ENCODE results near the gene SMAD1.

The SMAD1 gene

DNA sequence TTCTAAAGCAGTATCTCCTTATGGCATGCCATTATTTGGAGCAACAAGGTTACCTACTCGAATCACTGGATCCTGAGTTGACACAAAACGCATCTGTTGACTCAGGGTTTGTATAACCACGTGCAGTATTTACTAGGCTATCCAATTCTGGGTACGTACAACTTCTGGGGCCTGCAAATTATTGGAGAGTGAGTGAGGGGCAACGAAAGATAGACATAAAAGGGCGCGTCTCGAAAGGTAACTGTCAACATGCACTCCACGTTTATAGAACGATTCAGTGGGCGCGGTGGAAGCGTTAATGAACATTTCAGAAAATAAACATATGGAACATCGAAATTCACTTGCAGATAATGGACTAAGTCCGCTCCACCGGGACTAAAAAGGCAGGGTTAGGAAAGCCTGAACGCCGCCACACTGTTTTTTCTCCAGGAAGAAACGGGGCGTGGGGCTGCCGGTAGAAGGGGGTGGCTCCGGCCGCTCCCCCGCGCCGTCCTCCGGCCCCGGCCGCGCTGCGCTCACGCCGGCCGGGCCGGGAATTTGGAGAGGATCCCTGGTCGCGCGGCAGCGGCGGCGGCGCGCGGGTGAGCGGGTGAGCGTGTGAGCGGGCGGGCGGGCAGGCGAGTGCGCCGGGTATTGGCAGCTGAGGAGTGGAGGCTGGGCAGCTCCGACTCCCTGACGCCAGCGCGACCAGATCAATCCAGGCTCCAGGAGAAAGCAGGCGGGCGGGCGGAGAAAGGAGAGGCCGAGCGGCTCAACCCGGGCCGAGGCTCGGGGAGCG lies at the start of gene SMAD1:
SMAD1 (plus strand) TSS at position 690 of the 778 bp plus-strand sequence. CDS start 32,761 bp downstream, outside the sequence.
- DNase-seq = peak; percentile 90

DNA sequence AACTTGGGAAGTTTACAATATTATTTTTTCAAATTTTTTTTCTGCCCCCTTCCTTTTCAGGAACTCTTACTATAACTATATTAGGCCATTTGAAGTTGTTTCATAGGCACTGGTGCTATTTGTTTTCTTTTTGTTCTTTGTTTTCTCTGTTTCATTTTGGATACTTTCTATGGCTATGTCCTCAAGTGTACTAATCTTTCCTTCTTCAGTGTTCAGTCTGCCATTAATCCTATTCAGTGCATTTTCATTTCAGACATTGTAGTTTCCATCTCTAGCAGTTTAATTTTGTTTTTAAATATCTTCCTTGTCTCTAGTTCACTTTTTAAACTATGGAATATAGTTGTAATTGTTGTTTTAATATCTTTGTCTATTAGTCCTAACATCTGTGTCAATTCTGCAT lies 48.0 kb upstream of the SMAD1 start:
- DNase-seq = no peak

DNA sequence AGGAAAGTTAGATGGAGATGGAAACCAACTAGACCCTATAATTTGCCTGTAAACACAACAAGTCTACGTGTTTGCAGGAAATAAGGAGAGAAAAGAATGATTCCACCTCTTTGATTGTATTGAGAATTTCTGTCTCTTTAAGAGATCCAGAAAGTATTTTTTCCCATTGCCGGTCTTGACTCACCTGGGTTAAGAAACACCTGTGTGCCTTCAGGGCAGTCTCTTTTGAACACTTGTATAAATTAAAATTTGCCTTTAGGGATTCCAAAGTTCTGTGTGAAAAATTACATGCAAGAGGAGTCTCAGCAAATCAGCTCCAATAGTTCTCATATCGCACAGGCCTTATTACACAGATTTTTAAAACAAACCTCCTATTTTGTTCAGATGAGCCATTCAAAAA lies 46.0 kb upstream of the SMAD1 start:
- no peak for DNase-seq

DNA sequence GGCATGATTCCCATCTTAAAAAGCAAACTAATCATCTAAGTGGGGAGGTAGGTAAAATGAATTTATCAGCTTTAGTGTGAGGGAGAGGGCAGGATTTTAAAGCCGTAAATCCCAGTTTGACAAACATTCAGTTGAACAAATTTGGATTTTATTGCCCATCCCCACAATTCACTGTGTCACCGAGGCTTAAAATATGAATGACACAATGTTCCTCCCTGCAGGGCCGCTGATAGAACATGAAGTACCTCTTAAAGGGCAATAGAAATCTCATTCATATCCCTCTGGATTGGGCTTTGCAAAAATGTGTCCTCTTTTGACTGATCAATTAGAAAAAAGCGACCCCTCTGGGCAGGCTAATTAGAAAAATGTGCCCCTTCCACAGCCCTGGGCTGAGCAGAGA lies 45.5 kb upstream of the SMAD1 start:
- no peak for DNase-seq

DNA sequence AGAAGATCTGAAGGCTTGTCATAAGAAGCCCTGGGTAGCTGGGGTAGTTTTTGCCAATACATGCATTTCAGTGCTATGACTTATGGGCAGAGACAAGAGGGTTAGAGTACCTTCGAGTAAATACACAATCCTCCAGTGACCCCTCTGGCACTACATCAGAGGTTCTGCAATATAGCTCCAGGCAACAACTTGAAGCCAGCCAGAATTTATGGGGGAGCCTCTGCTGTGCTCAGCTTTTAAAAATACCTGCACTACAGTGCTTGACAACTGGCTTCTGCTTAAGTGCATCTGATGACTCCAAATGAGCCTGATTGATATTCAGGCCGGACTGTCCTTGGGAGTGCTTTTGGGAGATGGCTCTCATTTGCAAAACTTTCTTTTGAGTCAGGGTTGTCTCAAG lies 44.9 kb upstream of the SMAD1 start:
- peak; percentile 18 for DNase-seq

DNA sequence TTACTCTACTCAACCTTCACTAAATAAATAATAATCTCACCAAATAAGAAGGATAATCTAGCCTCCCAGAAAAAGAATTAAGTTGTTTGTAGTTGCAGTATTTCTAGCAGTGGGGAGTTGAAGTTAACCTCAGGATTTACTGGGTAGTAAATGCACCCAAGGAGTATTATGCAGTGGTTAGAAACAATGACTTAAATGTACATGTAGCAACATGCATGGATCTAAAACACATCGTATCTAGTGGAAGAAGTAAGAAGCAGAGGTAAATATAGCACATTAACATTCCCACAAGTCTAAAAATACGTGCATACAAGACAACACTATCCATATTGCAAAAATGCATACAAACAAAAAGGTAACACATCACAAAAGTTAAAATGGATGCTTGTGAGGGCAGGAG lies 44.2 kb upstream of the SMAD1 start:
- no peak for DNase-seq

DNA sequence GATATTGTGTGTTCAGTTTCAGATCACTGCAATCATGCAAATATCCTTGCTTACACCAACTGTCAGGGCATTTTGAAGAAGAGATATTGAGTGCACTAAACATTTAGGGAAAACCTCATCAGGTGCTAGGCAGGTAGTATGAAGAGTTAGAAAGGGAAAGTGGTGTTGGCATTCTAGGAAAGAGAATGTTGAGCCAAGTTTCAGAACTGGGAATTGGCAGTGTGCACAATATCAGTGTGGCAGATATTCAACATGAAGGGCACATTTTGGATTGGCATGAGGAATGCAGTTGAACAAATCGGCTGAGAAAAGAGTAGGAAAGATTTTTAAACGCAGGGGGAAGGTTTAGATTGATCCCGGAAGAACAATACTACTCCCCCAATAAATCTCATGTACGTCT lies 43.4 kb upstream of the SMAD1 start:
- DNase-seq = no peak

DNA sequence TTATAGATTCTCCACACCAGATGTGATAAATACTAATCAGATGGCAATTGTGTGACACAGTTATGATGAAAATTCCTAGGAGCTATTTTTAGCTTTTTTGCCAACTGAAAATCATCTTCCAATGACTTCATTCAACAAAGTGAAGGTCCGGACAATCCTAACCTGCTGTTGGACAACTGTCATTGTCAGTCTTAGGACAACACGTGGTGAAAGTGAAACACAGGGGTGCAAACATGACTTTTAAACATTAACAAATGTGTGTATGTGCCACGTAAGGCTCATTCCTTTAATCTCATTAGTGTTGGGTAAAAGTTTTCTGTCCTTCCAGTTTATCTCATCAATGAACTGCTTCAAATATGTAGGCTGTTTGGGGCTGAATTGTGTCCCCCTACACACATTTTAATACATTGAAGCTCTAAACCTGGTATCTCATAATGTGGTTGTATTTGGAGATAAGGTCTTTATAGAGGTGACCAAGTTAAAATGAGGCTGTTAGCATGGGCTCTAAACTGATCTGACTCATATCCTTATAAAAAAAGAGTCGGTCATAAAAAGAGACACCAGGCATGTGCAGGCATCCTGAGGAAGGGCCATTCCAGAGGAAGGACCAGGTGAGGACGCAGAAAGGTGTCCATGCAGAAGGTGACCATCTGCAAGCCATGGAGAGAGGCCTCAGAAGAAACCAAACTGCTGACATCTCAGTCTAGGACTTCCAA lies 41.2 kb upstream of the SMAD1 start:
- no peak for DNase-seq

DNA sequence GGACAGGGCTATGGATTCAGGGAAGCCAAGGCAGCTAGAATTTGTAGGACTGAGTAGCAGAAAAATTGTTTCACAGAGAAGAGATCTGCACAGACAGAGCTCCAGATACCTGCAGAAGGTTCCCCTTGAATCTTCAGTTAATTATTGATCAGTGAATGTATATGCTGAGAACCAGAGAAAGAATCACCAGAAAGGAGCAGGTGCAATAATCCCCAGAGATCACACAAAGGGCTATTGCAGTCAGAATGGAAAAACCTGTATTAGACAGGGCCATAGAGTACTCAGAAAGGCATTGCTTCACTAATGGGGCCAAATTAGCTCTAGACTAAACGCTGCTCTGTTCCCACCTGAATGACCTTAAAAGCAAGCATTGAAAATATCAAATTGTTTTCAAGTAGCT lies 35.5 kb upstream of the SMAD1 start:
- DNase-seq = no peak

DNA sequence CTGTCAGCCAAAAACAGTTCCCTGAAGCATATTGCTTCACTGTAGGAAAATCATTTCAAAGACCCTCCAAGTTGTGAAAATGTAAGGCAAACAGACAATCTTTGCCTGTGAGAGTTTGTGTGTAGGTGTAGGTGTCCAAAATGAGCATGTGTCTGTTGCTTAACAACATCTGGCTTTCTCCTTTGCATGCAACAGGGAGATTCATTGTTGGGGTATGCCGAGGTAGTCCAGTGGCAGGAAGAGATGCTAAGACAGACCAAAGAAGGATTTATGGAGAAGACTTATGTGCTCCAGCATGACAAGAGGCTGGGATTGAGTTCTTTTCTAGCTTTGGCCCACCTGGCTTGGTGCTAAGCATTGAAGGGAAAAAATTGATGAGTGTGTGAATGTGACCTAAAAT lies 29.8 kb upstream of the SMAD1 start:
- DNase-seq = no peak

DNA sequence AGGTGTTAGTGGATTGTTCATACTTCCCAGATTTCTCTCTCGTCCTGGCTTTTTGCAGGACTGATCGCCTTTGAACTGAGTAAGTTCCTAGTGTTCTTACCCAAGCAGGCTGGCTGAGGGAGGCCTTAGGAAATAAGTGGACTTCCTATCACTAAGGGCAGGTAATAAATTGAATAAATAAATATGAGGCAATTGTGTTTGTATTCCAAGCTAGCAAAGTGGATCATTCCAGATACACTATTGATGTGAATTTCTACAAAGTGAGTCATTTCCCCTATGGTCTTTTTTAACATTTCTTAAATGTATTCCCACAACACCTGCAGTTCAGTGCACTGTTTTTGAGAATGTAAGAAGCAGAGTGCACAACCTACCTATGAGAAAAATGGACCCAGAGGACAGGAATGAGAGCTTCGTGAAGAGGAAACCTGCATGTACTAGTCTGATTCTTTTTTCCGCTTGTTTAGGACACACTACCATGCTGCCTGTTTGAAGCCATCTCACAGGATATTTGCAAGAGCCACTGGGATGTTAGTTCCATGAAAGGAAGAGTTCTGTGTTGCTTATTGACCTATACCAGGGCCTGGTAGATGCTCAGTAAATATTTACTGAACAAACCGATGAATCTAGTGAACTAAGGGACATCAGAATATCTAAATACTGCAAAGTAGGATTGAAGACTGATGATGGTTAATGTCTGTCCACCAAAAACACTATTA lies 29.0 kb upstream of the SMAD1 start:
- no peak for DNase-seq

DNA sequence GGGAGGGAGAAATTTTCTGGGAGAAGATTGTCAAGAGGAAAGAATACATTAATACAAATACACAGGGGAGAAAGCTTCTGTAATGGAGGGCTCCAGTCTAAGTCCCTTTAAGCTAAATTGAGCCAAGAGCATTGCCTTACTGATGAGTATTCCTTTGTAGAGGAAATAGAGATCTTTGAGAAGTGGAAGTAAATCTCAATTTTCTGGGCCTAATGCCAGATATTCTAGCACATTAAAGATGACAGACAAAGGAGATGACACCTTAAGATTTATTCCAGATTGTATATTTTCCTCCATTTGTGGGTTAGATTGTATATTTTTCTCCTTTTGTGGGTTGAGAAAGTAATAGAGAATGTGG lies 28.5 kb upstream of the SMAD1 start:
- DNase-seq = no peak

DNA sequence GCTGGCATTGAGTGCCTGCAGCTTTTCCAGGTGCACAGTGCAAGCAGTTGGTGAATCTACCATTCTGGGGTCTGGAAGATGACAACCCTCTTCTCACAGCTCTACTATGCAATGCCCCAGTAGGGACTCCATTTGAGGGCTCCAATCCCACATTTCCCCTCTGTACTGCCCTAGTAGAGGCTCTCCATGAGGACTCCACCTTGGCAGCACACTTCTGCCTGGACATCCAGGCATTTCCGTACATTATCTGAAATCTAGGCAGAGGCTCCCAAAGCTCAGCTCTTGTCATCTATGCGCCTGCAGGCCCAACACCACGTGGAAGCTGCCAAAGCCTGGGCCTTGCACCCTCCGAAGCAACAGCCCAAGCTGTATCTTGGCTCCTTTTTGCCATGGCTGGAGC lies 8.4 kb upstream of the SMAD1 start:
- no peak for DNase-seq

DNA sequence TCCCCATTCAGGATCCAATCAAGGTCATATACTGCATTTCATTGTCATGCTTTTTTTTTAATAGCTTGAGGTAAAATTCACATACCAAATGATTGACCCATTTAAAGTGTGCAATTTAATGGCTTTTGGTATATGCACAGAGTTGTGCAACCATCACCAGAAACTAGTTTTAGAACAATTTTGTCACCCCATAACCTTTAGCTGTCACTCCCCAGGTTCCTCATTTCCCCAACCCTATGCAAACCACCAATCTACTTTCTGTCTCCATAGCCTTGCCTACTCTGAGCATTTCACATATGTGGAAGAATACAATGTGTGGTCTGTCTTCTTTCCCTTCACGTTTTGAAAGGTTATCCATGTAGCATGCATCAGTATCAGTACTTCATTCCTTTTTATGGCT lies 1.4 kb upstream of the SMAD1 start:
- no peak for DNase-seq

DNA sequence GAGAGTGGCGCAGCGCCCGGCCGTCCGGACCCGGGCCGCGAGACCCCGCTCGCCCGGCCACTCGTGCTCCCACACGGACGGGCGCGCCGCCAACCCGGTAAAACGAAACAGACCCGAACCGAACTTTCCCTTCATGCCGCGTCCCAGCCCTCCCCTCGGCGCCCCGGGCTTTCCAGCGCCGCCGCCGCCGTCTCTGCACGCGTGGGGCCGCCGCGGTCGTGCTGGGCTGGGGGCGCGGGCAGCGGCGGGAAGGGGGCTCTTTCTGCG lies 222 bp downstream of the SMAD1 start:
- no peak for DNase-seq

DNA sequence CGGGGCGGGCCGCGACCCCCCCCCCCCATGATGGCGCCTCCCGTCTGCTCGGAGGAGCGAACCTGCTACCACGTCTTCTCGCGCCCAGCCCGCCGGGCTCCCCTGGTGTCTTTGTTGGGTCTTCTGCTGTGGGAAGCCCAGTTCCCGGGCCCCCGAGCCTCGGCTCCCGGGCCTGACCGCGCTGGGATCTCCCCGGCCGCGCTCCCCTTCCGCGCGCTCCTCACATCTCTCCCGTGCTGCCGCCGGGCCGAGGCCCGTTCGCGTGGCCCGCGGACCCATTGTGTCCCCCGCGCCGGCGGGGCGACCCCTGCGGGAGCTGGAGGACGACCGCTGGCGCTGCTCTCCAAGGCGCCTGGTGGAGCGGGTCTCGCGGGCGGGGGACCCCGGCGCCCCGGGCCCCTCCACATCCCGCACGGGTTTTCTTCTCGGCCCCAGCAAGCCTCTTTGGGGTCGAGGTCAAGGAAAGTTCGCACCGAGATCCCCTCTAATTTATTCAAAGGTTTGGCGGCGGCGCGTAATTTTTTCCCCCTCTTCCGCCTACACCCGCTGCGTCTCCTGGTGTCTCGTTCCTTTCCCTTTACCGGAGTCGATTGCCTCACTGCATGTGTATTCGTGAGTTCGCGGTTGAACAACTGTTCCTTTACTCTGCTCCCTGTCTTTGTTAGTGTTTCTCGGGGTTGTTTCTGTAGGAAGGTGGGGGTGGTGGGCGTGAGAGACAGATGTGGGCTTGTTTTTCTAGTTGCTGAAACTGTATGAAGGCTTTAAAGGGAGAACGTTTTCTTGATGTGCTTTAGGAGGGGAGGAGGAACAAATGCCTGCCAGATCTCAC lies 770 bp downstream of the SMAD1 start:
- peak; percentile 81 for DNase-seq

DNA sequence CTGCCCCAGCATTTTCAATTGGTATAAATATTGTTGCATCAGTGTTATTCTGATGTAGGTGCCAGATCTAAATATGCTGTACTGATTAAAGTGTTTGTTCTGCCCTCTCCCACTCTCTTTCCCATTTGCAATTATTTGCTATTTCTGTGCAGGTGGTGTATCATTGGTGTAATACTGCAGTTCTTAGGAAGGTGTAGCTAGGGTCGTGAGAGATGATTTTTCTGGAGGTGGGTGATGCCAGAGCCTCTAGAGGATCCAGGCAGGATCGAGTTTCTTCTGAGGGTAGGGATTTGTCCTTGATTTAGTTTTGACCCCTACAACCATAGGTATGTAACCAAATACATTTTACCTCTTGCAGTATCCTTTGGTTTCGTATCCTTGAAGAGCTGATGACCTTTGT lies 1.9 kb downstream of the SMAD1 start:
- no peak for DNase-seq

DNA sequence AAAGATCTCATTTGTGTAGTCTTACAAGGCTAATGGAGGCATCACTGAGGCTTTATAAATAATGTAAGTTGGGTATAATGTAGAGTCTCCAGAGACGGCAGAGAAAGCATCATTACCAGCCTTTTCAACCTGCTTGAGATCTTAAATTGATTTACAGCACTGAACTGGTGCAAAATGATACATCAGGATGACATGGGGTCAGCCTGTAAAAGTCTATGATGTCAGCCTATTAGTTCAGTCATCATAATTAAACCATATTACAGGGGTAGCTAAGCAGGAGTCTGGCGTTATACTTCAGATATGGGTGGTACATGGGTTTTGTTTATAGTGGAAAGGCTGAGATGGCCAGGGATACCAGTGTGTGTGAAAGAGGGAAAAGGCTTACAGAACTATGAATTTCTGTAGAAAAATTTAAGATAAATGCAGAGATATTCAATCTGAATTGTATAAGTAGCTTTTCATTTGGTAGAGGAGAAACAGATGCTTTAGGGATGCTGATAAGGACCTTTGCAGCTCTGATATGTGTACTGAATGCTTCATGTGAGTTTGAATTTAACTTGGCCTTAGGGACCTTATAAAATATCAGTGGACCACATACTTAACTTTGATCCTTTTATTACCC lies 2.7 kb downstream of the SMAD1 start:
- DNase-seq = no peak

DNA sequence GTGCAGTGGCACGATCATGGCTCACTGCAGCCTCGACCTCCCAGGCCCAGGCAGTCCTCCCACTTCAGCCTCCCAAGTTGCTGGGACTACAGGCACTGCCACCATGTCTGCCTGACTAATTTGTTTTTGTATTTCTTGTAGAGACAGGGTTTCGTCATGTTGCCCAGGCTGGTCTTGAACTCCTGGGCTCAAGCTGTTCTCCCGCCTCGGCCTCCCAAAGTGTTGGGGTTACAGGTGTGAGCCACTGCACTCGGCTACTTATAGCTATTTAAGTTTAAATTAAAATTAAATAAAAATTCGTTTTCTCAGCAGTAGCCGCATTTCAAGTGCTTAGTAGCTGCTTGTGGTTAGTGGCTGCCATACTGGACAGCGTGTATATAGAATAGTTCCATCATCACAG lies 3.5 kb downstream of the SMAD1 start:
- DNase-seq = no peak

DNA sequence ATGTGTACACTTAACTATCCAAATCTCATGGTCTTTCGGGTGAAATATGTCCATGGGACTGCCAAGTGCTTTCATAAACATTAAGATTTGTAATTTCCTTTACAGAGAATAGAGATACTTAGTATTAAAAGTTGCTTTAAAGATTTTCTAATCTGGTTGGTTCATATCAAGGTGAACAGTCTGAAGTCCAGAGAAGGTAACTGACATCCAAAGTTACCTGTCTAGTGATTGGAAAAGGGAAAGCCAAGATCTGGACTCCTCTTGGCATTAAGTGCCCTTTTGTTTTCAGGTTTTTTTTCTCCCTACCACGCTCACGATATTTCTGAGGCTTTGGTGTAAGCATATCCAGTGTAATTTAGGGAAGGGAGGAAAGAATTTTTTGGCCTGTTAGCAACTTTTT lies 5.0 kb downstream of the SMAD1 start:
- DNase-seq = no peak

DNA sequence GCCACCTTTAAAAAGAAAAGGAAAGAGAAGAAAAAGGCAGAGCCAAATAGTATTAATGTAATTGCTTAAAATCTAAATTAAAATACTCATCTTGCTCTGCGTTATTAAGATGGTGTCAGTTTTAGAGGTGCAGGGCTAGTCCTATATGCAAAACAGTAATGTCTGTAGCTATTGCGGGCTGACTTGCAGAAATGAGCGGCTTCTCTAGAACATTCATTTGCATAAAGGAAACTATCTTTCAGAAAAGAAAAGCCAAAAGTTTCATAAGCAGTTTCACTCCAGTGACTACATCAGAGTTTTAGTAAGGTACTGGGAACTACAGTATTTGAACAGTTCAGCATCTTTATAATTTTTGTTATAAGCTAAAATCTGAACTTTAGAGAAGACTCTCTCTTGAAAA lies 6.0 kb downstream of the SMAD1 start:
- no peak for DNase-seq

DNA sequence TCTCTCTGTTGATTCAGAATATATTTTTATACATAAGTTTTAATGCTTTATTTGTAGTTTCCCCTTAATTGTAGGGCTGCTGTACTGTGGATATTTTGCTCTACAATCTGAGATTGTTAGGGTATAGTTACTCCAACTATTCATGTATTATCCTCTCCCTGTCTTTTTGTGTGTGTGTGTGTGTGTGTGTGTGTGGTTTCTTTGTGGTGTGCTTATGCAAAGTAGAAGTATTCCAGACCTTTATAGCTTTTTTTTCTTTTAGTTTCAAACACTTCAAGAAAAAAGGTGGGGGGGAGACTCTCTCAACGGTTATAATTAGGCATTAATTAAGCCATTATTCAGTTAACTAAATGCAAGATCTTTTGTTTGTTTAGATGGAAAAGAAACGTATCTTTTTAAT lies 6.7 kb downstream of the SMAD1 start:
- DNase-seq = no peak

DNA sequence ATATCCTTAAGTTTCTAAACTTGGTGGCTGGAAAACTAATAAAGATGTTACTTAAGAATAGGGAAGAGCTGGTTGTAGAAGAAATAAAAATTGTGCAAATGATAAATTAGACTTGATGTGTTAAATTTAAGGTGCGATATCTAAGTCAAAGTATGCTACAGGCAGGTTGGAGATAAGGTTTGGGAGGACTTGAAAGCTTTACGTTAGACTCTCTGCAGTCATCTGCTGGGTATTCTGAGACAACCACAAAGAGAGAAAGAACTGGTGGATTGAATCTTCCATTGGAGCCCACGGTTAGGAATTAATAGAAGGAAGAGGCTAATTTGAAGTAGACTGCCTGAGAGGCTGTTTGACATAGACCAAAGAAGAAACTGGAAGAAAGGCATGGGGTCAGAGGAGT lies 7.9 kb downstream of the SMAD1 start:
- DNase-seq = no peak
